Stimulated activated CD8-positive, alpha-beta memory T cell treated with anti-CD3 and anti-CD28 coated beads, Interleukin-12 subunit alpha, Interleukin-12 subunit beta, amount 100 ng/mL, for 1 hour (primary cell): ENCODE measurements around the gene OLFM3.

Source experiments
- DNase-seq: peaks from one replicate; pipeline ENCODE4 v3.0.0-alpha.2; 2020; ENCODE audit warnings: low read depth

Gene OLFM3

DNA sequence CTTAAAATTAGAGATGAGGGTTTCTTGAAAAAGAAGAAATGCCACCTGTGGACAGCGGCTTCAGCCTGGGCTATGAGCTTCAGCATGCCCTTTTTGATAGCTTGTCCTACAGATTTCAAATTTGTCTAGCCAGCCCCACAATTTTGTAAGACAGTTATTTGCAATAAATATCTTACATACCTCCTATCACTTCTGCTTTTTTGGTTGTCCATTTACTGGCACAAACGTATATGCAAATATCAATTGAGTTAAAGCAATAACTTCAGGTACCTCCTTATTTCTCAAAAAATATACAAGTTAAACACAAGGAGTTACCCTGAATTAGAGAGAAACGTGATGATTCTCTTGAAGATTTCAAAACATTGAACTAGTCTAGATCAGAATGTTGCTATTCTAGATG lies 53.5 kb downstream of the OLFM3 start:
- no peak for DNase-seq

DNA sequence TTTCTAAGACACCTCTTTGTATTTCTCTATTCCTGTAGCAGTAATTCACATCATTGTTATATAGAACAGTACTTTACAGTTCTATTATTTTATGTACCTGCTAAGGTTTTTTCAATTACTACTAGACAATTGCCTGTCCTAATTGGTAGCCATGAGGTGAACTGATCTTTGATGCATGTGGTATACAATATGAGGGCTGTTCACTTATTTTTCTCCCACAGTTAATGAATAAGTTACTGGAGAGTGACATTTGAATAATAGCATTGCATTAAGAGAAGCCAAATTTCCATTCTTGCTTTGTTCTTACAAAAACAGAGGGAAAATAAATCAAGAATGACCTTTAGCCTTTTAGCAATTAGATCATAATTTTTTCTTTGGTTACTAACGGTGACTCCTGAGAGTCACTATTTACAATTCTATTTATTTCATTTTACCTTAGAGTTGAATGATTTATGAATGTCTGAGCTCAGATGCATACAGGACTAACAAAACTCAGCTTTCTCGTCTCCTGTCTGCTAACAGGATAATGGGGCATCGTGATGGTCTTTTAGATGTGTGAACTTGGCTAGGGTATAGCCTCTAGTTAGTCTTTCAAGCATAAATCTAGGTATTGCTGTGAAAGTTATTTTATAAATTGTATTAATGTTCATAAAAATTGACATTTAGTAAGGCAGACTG lies 54.1 kb downstream of the OLFM3 start:
- DNase-seq, result no peak

DNA sequence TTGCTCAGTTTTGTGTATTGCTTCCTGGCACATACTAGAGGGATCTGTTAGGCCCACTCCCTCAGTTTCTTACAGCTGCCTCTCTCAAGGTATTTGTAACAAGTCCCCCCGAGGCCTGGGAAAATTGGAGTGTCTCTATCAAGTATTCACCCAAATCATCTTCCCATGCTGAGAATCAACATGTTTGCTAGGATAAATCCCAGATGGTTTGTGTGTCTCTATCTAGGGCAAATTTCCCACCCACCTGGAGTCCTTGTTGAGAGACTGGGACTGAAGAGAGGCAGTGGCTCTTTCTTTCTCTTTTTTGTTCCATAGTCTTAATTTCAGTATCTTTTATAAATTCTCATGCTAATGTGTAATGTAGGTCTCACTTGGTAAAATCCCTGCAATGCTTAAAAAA lies 58.0 kb downstream of the OLFM3 start:
- DNase-seq, result no peak

DNA sequence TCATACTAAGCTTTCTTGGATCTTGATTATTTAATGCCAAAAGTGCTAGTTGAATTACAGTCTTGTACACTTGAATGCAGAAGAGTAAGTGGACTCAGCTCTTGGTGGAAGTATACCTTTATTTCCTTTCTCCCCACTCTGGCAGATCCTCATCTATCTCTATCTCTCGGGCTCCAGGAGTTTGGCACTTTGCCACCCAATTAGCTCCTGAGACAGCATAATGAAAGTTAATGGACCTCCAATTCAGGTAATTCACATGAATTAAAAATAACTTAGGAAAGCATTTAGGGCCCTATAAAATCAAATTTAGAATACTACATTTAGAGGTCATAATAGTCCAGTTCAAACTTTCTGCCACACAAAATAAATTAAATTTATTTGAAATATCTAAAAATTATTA lies 67.4 kb downstream of the OLFM3 start:
- DNase-seq, result no peak

DNA sequence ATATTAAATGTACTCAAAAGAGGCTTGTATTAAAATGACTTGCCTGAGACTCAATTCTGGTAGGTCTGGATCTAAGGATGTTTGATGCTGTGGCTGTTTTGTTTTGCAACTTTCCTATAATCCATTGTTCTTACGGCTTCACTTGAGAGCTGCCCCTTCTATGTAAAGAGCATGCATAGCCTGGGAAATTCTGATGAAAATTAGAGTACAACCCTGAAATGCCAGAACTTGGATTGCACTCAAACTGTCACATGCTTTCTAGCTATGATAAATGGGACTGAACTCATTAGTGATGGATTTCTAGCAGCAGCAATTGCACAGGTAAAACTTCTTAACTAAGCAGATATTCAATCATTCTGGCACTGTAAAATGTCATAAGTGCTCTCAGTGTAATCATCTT lies 67.9 kb downstream of the OLFM3 start:
- no peak for DNase-seq

DNA sequence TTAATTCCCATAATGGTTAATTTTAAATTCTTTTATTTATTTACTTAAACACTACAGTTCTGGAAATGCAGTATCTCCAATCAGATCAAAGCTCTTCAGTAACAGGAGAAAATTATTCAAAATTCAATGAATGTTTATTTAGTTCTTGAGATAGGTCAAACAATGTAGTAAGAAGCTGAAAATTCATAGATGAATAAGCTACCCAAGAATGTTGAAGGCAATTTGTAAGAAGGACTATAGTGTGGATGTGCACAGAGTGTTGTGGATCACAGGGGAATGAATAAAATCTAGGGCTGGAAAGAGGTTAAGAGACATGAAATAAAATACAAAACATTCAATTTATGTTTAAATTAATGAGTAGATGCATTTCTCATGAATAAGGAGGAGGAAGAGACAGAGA lies 72.0 kb downstream of the OLFM3 start:
- DNase-seq, result no peak

DNA sequence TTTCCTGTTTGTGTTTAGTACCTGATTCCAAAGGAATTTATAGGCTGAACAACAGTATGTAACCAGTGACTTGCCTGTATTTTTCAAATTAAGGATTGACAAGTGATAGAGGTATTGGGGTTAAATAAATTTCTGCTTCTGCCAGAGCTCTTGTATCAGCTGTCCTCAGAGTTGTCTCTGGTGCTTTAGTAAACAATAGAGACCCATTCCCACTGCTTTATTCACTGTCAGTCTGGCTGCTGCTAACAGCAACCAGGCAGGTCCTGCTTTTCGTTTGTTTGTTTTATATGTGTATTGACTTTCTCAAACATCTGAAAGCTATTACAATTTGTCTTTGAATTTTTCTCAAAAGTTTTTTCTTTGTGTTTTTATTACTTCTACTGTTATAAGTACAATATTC lies 76.1 kb downstream of the OLFM3 start:
- no peak for DNase-seq

DNA sequence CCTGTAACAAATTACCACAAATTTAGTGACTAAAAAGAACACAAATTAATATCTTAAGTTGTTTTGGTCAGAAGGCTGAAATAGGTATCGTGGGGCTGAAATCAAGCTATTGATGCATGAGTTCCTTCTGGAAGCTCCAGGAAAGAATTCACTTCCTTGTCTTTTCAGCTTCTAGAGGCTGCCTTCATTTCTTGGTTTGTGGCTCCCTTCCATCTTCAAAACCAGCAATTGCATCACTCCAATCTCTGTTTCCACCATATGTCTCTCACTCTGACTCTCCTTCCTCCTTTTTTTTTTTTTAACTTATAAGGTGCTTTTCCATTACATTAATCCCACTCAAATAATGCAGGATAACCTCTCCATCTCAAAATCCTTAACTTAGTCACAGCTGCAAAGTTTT lies 78.4 kb downstream of the OLFM3 start:
- no peak for DNase-seq

DNA sequence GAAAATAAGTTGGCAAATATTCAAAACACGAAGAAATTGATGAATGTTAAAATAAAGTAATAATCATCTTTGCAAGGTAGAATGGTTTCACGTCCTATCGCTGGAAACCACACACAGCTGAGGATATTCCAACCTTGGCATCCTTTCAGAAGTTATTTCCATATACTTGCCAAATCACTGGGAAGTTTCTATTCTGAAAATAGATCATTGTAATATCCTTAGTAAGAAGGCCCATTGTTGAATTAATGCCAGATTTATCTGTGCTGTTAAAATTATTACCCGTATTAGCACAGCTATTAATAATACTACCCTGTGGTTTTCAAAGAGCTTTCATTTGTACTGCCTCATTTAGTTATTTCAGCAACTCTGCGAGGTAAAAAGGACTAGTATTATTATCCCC lies 81.1 kb downstream of the OLFM3 start:
- DNase-seq, result no peak

DNA sequence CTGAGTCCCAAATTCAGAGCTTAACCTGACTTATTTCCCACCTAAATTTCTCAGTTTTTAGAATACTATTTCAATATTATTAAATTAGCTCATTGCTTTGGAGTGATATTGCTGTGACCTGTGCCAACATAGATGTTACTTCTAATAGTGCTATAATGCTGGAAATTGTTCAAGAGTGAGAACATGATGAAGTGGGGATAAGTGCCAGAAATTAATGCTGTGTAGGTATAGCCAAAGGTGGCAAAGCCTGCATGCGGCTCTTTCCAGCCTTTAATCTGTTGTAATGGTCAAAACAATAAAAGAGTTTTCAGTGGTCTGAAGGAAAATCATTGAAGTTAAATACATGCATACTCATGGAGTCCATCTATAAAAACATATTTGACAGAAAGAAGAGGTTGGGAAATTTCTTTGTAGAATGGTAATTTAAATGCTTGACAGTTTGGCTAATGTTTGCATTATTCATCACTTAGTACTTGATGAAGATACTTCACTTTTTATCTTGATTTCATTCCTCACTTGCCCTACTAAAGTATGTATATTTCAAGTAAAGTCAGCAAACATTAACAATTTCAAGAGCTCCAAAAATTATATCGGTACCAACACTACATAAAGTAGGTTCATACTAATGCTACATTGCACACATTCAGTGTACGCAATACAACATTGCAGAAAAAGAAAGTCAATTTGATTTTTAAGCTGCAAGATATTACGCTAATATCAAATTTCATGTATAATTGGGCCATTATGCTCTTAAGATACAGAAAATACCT lies 82.1 kb downstream of the OLFM3 start:
- DNase-seq, result no peak

DNA sequence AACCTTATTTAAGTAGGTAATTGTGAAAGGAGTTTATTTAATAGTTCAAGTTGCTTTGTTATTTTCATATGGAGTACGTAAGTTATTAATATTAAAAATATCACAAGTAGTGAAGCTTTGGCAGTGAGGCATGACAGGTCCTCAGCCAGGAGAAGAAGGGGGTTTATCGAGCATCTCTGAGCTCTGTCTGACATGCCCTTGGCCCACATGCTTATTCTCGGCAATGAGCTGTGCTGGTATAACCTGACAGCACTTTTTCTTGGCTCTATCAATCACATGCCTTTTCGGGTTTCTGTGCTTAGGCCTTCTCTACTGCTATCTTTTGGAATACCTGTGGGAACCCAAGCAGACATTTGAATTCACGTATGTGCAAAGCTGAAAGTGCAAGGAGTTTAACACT lies 84.8 kb downstream of the OLFM3 start:
- DNase-seq, result no peak

DNA sequence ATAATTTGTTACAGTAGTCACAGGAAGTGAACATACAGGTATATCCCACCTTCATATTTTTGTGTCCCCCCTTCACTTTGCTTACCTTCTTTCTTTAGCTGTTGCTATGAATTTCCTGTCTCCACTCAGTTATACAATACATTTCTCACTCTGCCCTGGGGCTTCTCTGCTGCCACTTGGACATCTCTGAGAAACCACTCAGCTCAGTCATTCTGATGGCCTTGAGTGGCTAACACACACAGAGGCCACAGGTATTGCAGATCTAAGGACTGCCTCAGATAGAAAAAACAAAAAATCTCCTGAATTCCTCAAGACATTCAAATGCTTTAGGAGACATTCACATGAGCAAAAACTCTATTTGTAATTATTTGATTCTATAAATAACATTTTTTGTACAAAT lies 87.7 kb downstream of the OLFM3 start:
- DNase-seq, result no peak

DNA sequence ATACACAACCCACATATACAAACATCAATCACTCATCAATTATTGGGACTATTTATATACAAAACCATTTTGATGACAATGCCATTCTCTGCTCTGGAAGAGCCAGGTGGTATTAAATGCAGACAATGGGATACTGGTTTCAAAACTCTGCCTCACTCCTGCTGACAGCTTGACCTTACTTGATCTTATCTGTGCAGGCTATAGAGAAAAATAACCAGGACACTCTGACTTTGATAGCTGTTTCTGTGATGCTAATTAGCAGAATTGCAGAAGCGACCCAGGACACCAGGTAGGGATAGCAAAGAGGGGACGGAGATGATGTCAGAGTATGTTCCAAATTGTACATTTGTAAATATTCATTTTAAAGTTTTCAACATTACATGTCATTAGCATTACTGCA lies 89.5 kb downstream of the OLFM3 start:
- no peak for DNase-seq

DNA sequence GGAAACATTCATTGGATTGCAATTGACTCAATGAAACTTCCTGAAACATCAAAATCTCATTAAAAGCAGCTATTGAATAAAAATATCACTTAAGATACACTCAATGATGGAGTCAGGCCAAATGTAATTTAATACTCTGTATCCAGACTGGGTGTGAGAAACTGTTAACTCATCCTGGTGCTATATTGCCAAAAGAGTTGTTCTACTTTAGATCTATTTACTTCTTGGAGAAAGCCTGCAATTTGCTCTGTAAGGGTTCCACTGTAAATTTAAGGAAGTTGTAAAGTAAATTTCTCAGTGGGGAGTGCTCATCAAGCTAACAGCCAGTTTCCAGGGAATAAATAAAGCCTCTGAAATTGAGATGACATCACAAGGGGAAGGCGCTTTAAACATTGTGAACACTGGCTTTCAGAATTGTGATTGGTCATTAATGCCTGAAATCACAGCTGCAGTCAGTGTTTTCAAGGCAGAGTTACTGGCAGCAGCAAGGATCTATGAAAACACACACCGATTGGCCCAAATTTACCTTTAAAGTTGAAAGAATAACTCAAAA lies 91.4 kb downstream of the OLFM3 start:
- DNase-seq, result no peak

DNA sequence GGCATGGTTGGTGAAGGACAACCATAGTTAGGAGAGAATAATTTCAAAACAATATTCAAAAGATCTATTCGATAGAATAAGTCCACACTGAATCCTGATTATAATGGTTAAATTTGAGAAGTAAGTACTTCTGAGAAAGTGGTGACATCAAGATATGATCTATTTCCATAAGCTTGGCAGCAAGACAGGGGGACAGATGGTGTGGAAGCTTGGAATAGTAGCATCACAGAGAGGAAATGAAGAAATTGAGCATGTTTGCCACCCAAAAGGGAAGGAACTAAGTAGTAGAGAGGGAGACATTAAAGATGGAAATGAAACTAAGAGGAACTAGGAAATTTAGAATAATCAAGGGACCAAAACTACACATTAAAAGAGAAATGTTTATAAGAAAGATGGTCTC lies 94.5 kb downstream of the OLFM3 start:
- no peak for DNase-seq

DNA sequence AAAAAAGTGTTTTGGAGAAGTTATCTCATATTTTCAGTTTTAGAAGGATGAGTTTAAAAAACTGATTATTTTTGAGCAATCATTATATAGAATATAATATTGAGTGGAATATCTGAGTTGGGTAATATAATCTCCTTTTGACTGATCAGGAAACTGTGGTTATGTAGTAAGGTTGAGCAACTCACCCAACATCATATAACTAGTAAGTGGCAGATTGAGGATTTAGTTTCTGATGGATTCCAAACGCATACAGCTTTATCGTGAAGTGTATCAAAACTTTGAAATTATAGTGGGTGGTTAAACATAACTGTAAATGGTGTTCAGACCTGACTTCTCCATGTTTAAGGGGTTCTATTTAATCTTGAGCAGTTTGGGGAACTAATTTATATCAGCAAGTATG lies 98.6 kb downstream of the OLFM3 start:
- DNase-seq, result no peak

DNA sequence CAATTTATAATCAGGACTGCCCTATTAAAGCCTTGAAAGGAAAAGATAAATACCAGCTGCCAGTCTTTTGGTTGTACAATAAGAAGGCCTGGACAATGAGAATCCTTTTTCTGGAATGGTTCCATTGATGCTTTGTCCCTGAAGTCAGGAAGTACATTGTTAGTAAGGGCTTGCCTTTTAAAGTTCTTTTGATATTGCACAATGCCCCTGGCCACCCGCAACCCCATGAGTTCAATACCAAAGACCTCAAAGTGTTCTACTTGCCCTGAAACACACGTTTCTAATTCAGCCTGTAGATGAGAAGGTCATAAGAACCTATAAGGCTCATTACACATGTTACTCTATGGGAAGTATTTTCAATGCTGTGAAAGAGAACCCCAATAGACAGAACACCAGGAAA lies 112.1 kb downstream of the OLFM3 start:
- no peak for DNase-seq

DNA sequence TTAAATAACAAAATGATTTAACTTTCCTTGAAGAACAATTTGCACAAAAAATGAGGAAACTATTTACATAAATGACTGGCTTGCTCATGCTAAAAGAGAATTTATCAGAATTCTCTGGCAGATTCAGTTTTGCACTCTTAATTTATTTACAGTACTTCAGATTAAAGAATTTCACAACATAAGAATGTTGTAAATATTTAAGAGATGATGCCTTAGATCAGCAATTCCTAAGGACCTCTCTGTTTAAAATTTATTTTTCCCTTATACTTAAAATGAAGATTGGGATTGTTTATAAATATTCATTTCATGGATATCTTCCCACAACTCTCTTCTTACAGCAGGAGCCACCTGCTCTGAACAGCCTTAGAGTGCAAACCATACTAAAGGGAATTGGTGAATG lies 120.8 kb downstream of the OLFM3 start:
- no peak for DNase-seq

DNA sequence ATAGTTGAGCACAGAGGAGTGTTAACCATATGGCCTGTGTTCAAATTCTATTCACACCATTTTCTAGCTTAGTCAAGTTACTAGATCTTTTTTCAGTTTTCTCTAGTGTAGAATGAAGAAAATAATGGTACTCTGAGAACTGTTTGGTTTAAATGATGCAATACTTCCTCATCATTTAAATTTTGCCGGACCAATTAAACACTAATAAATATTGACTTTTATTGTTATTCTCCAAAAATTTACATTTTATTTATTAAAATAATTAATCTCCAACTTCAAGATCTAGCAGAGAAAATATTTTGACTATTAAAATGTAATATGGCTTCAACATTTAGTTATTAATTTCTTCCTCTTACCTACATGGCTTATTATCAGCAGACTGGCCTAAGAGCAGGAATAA lies 123.1 kb downstream of the OLFM3 start:
- DNase-seq, result no peak

DNA sequence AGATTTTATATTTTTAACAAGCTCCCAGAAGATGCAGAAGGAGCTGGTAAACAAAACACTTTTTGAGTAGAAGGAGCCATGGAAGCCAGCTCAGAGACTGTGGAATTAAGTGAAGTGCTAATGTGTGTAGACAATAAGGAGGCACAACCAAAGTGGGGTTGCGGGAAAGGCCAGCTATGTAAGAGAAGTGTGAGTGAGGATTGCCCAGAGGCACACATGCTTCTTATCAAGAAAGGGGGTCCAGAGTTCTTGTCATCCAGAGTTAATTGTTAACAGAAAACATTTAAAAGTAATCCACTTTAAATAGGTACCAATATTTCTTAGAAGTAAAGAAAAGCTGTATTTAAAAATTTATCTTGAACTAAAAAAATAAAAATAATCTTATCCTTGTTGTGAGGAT lies 136.8 kb downstream of the OLFM3 start:
- no peak for DNase-seq

DNA sequence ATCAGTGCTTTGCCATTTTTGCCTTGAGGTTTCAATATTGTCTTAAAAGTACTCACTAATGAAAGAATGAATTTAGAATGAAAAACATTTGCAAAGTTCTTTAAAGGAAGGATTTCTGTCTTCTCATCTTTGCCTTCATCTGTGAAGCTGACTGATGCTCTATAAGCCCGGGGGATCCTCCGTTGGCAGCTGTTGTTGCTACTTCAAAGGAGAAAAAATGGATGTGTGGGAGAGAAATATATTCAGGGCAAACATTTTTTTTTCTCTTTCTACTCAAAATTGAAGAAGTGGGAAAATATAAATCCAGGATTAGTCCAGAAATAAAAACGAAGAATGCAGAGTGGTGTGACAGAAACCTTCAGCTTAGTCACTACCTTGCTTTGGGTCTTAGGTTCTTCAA lies 142.5 kb downstream of the OLFM3 start:
- no peak for DNase-seq

DNA sequence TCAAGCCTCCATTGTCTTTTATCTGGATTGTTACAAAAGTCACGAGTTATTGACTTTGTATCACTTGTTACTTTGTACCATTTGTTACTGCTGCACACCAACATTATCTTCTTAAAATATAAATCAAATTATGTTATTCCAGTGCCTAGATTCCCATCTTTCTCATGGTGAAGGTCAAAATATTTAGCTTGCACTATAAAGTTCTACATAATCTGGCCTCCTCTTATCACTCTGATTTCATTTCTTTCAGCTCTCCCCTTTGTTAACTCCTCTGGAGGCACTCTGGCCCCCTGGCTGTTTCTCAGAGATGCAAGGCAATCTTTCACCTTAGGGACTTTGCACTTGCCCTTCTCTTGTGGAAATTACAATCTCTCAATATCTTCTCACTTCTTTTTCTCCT lies 143.8 kb downstream of the OLFM3 start:
- no peak for DNase-seq

DNA sequence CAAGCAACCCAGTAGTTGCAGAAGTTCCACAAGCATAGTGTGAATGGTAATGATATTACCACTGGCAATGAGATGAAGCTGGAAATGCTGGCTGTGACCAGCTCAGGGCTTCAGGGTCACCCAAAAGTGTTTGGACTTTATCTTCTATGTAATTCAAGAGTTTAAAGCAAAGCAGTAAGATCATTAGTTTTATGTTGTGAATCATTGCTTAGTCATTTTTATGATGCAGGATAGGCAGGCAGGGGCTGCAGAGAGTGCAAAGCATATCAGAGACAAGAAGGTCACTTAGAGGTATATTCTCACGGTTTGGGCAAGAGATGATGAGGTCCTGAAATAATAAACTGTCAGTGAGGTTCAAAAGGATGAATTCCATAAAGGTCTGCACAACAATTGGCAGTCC lies 147.4 kb downstream of the OLFM3 start:
- DNase-seq, result no peak

DNA sequence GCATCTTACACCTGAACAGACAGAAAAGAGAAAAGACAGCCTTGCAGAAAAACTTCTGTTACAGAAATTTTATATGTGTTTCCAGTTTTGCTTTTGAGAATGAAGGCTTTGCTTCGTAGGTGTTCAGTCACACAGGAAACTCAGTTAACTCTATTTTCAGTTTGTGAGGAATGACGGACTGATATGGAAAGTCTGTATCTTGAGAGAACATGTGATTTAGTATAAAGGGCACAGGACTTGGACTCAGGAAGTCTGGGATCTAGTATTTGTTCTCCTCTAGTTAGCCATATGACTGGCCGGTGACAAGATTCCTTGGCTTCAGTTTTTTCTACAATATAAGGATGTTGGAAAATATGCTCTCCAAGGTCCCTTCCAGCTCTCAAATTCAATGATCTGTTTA lies 149.1 kb downstream of the OLFM3 start:
- no peak for DNase-seq
